Measurements from ENCODE around the gene TPP1. TPM values are rescaled to one million over a fixed set of nuclear protein-coding genes. Genes with fewer than 3 reads are reported as not detected.

Gene TPP1
- total and polyA plus RNA-seq, 9 donors, result 21.0 to 360 (median 58.2) TPM

- H3K27me3 ChIP-seq, result no peaks in the 10 kb centered on the region
- peak overlapping the region in 1 of 2 donors; percentile 8 for H3K27ac ChIP-seq
- H3K4me3 ChIP-seq, result peak overlapping the region; percentile 11
- TF ChIP-seq EP300 (IDR thresholded peaks at IDR 0.05), result no peak
- no peak for TF ChIP-seq POLR2A (IDR thresholded peaks at IDR 0.05)
- TF ChIP-seq CTCF (IDR thresholded peaks at IDR 0.05), result no peak
- intact Hi-C loops (cut with DNase I), result no loop called here
- no peak for DNase-seq
- no peaks in the 10 kb centered on the region for H3K9me3 ChIP-seq
- H3K36me3 ChIP-seq, result no peaks in the 10 kb centered on the region
- peaks cover 17% of the 10 kb centered on the region for H3K4me1 ChIP-seq (ENCODE audit: insufficient read depth)
- 27 to 38% (median 32%) methylated on average over 9 of the region's 9 CpGs for WGBS, 3 donors
Observed at GRCh38 chr11:6646918-6647679, 27.9 kb upstream of the TPP1 start.

- peaks cover 17% of the 10 kb centered on the region for H3K4me1 ChIP-seq (ENCODE audit: insufficient read depth)
- intact Hi-C loops (cut with DNase I), result no loop called here
- TF ChIP-seq EP300 (IDR thresholded peaks at IDR 0.05) (no peak), POLR2A (IDR thresholded peaks at IDR 0.05) (no peak), CTCF (IDR thresholded peaks at IDR 0.05) (no peak)
Observed at GRCh38 chr11:6646576-6646917, 27.3 kb upstream of the TPP1 start.

GRCh38 chr11:6646071-6646470 lies 26.8 kb upstream of the TPP1 start:
- Histone ChIP-seq H3K4me1 (ENCODE audit: insufficient read depth) (peaks cover 17% of the 10 kb centered on the region), H3K4me3 (no peak overlapping the region), H3K27me3 (no peaks in the 10 kb centered on the region), H3K9me3 (no peaks in the 10 kb centered on the region), H3K27ac (no peak overlapping the region), H3K36me3 (no peaks in the 10 kb centered on the region)
- intact Hi-C loops (cut with DNase I), result no loop called here
- 21 to 32% (median 24%) methylated on average over 12 of the region's 12 CpGs for WGBS, 3 donors
- DNase-seq, result peak in 2 of 5 donors; percentile 21 to 34
- no peak for TF ChIP-seq CTCF (IDR thresholded peaks at IDR 0.05)
- TF ChIP-seq EP300 (IDR thresholded peaks at IDR 0.05), result no peak
- no peak for TF ChIP-seq POLR2A (IDR thresholded peaks at IDR 0.05)

More at GRCh38 chr11:6646576-6646917, 27.3 kb upstream of the TPP1 start:
- 12 to 20% (median 16%) methylated on average over 3 of the region's 3 CpGs for WGBS, 3 donors
- no peaks in the 10 kb centered on the region for H3K36me3 ChIP-seq
- H3K27me3 ChIP-seq, result no peaks in the 10 kb centered on the region
- H3K4me3 ChIP-seq, result peak overlapping the region; percentile 11
- H3K9me3 ChIP-seq, result no peaks in the 10 kb centered on the region
- peak in 4 of 5 donors; percentile 40 to 73 (median 58) for DNase-seq
- peak overlapping the region in 1 of 2 donors; percentile 8 for H3K27ac ChIP-seq

GRCh38 chr11:6642957-6643356 lies 23.7 kb upstream of the TPP1 start:
- Histone ChIP-seq H3K27ac (no peak overlapping the region), H3K27me3 (no peaks in the 10 kb centered on the region), H3K4me1 (ENCODE audit: insufficient read depth) (peaks cover 17% of the 10 kb centered on the region), H3K4me3 (no peak overlapping the region), H3K36me3 (no peaks in the 10 kb centered on the region), H3K9me3 (no peaks in the 10 kb centered on the region)
- WGBS, 3 donors, result 88 to 94% (median 92%) methylated on average over 7 of the region's 7 CpGs
- intact Hi-C loops (cut with DNase I), result no loop called here
- TF ChIP-seq POLR2A (IDR thresholded peaks at IDR 0.05), result no peak
- no peak for TF ChIP-seq EP300 (IDR thresholded peaks at IDR 0.05)
- no peak for TF ChIP-seq CTCF (IDR thresholded peaks at IDR 0.05)
- no peak for DNase-seq
